ENCODE results near the gene PPP6R1. TPM values are rescaled to one million over a fixed set of nuclear protein-coding genes. Genes with fewer than 3 reads are reported as not detected.

PPP6R1 gene
- total RNA-seq, 1 experiment from 2014 or later: 79.7 TPM

- H3K56ac ChIP-seq (ENCODE audit: insufficient read length, low read depth, low read length): no peak overlapping the region
- no peaks in the 10 kb centered on the region for H3K79me2 ChIP-seq (ENCODE audit: insufficient read depth, low read length)
- H3K4me3 Mint-ChIP-seq: no peak overlapping the region
- no peaks in the 10 kb centered on the region for H3K9me3 ChIP-seq (ENCODE audit: control insufficient read depth, low read depth, low read length)
- H2BK20ac ChIP-seq (ENCODE audit: low read depth, low read length, poor library complexity, severe bottlenecking): no peak overlapping the region
- H2BK15ac ChIP-seq (ENCODE audit: low read depth, low read length): no peak overlapping the region
- H3K18ac ChIP-seq (ENCODE audit: insufficient read length, low read depth, low read length): no peak overlapping the region
- no peak overlapping the region for H3T11ph ChIP-seq (ENCODE audit: low read length)
- DNase-seq: no peak
- H3K27ac ChIP-seq (ENCODE audit: insufficient read length, low read depth, low read length): no peak overlapping the region
- H4K5ac ChIP-seq (ENCODE audit: insufficient read length, low read depth, low read length): no peak overlapping the region
- peaks cover 0 to 2% of the 10 kb centered on the region in 2 experiments; a peak in 1 of 4 replicates for H3K4me1 Mint-ChIP-seq
- H3K79me1 ChIP-seq (ENCODE audit: insufficient read depth, low read depth, low read length, poor library complexity, severe bottlenecking): no peaks in the 10 kb centered on the region
- no peak overlapping the region for H4K8ac ChIP-seq (replicated peaks; ENCODE audit: insufficient read length, low read depth, low read length)
- H3K14ac ChIP-seq (ENCODE audit: insufficient read depth, low read length): no peak overlapping the region
- no peak overlapping the region for H3K9ac ChIP-seq (ENCODE audit: extremely low read depth, insufficient read length, low read length)
- H3K23ac ChIP-seq (ENCODE audit: insufficient read length, low read depth, low read length): no peak overlapping the region
- H4K91ac ChIP-seq (ENCODE audit: insufficient read length, low read depth, low read length): no peak overlapping the region
- WGBS (ENCODE audit: extremely low coverage, insufficient read length, low lambda C conversion rate): no CpG with 5 or more reads among the region's 5 CpGs
- no peak overlapping the region for H2BK5ac ChIP-seq (ENCODE audit: insufficient read length, low read length)
- no peak overlapping the region for H2AK5ac ChIP-seq (ENCODE audit: insufficient read length, low read length)
- H2BK120ac ChIP-seq (ENCODE audit: low read depth, low read length, poor library complexity, severe bottlenecking): no peak overlapping the region
- no peak overlapping the region for H3K27ac Mint-ChIP-seq
- no peak overlapping the region for H2AFZ ChIP-seq (ENCODE audit: low read length)
- no peak overlapping the region for H3K4ac ChIP-seq (ENCODE audit: low read depth, low read length)
- H3K4me2 ChIP-seq (ENCODE audit: insufficient read depth, insufficient read length, low read length): no peak overlapping the region
- no peaks in the 10 kb centered on the region for H4K20me1 ChIP-seq (ENCODE audit: control insufficient read depth, insufficient read depth, insufficient read length)
- H3K4me1 ChIP-seq (ENCODE audit: insufficient read depth, low read length): no peaks in the 10 kb centered on the region
- H2BK12ac ChIP-seq (ENCODE audit: insufficient read length, low read depth, low read length): no peak overlapping the region
- no peaks in the 10 kb centered on the region for H3K36me3 Mint-ChIP-seq (ENCODE audit: insufficient read depth in 1 of 3, low read depth in 3 of 3)
- no peaks in the 10 kb centered on the region for H3K23me2 ChIP-seq (ENCODE audit: insufficient read length, low read depth, low read length, poor library complexity, severe bottlenecking)
- H3K9me3 Mint-ChIP-seq: no peaks in the 10 kb centered on the region; a peak in 2 of 5 replicates
- no peak for TF ChIP-seq CTCF (conservative IDR thresholded peaks at IDR 0.05)
- H3K27me3 Mint-ChIP-seq (ENCODE audit: low read depth): peaks cover 33% of the 10 kb centered on the region
- no peaks in the 10 kb centered on the region for H3K27me3 ChIP-seq (ENCODE audit: insufficient read depth, low read length)
Observed at GRCh38 chr19:55198651-55199050, 60.2 kb downstream of the PPP6R1 start.

All from H9 (cell line).